Posterior cingulate gyrus (tissue), 11 donors: ENCODE data around the gene NSMF.
"Not testable (repeated sequence)": the region's sequence is repeated elsewhere in the genome, so short reads cannot be mapped to it uniquely, and the experiment has no call there.

Experiments used
- DNase-seq, 10 donors: peaks; one replicate each; pipeline versions ENCODE4 v3.0.0 to v3.0.0-alpha.2; 2020 to 2021; ENCODE audit warnings: mixed read lengths in 3 of 10
- intact Hi-C: fragments of 100-400 bp; cut with DNase I; formaldehyde crosslinking; loops from one replicate; pipeline ENCODE4 v1.15.1; 2023

Gene NSMF

GRCh38 chr9:137450539-137451222, 8.5 kb downstream of the NSMF start:
- peak in 5 of 10 donors; percentile 1 to 15 (median 7) for DNase-seq
- intact Hi-C loops, result not testable (repeated sequence)

DNA sequence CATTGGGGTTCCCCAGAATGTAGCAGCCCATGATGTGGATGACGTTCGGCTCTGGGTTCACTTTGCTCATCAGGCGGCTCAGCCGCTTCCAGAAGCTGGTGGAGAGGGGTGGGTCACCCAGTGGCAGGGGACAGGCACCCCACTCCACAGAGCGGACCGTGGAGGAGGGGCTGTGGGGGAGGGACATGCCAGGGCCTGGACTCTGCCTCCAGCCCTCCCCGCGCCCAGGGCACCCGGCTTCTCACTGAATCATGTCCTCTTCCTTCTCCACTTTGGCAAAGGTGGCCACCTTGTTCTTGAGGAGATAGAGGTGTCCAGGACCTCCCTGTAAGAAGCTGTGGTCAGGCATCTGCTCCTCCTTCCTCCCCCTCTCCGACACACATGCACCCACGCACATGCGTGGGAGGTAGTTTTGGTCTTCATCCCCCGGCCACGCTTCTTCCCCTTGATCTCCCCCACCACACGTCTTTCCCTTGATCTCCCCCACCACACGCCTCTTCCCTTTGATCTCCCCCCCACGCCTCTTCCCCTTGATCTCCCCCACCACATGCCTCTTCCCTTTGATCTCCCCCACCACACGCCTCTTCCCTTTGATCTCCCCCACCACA, 9.1 kb downstream of the NSMF start:
- intact Hi-C loops, result no loop called here
- DNase-seq, result peak in 5 of 10 donors; percentile 6 to 67 (median 46)

- intact Hi-C loops, result no loop called here
- DNase-seq, result peak in 5 of 10 donors; percentile 6 to 77 (median 71)
Observed at GRCh38 chr9:137449081-137449844, 9.9 kb downstream of the NSMF start.

DNA sequence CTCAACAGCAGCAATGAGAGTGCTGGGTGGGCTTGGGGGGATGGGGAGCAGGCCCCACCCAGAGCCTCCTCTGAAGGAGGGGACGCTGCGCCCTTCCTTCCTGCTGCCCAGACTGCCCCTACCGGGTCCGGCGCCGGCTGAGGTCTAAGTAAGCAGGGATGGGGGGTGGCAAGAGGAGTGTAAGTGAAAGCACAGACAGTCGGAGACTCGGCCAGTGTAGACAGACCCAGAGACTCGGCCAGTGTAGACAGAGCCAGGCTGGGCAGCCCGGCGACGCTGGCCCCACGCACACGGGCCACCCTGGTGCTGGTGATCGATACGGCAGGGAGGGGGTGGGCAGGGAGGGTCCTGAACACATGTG, 10.6 kb downstream of the NSMF start:
- peak in 1 of 10 donors; percentile 22 for DNase-seq
- intact Hi-C loops, result no loop called here

GRCh38 chr9:137447722-137448601, 11.2 kb downstream of the NSMF start:
- peak in 5 of 10 donors; percentile 18 to 88 (median 73) for DNase-seq
- intact Hi-C loops, result no loop called here

DNA sequence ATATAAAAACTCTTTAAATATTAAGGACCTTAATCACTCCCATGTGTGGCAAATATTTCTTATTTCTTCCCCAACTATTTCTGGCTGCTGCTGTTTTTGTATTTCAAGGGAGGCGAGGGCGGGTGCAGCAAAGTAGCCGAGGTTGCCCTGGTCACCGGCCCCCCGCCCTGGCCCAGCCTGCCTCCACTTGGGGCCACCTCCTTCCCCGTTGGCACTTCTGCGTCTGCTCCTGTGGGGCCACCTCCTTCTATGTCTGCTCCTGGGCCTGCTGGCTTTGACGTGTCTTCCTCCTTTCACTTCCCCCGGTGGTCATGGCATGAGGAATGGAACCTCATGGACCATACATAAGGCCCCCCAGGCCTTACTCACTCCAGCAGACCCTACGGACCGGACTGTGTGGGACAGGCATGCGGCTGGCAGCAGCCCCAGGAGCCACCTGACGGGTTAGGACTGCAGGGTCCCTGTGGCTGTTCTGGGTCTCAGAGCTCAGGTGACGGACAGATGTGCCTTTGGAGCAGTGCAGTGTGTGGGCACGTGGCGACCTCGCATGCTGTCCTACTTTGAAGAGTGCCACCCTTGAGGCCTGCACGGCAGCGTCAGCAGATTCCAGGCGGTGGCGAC, 12.2 kb downstream of the NSMF start:
- intact Hi-C loops, result no loop called here
- peak in 5 of 10 donors; percentile 8 to 87 (median 81) for DNase-seq

- intact Hi-C loops, result no loop called here
- peak in 5 of 10 donors; percentile 8 to 63 (median 47) for DNase-seq
Observed at GRCh38 chr9:137445930-137446431, 13.2 kb downstream of the NSMF start.

DNA sequence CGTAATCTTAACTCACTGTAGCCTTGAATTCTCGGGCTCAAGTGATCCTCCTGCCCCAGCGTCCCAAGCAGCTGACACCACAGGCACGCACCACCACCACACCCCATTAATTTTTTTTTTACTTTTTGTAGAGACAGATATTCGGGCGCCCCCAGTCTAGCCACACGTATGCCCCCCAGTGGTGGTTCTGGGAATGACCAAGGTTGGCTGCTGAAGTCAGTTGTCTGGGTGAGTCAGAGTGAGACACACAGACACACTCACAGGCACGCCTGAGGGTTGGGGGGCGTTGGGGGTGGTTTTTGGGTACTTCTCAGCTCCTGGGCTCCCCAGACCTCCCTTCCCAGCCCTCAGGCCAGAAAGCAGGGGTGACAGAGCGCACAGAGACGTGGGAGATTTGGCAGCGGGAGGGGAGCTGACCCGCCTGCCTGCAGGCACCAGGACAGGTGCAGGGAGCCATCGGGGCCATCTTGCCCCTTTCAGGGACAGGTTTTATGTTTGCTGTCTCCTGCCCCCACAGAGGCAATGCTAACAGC, 13.8 kb downstream of the NSMF start:
- DNase-seq, result peak; percentile 55 to 94 (median 80)
- intact Hi-C loops, result no loop called here

- peak in 4 of 10 donors; percentile 9 to 50 (median 35) for DNase-seq
- intact Hi-C loops, result no loop called here
Observed at GRCh38 chr9:137444106-137444790, 14.9 kb downstream of the NSMF start.

DNA sequence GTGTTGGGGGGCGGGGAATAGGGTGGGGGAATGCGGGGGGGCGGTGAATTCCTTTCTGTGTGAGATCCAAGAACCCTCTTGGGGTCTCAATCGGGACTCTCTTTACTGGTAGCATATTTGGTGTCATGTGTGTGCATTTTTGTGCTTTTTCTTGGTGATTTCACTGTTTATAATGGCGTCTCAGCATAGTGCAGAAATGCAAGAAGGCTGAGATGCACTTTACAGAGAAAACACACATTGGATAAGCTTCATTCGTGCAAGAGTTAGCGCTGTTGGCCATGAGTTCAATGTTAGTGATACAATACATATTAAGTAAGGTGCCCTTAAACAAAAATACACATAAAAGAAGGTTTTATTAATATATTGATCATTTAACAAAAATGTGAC, 17.2 kb downstream of the NSMF start:
- intact Hi-C loops, result no loop called here

DNA sequence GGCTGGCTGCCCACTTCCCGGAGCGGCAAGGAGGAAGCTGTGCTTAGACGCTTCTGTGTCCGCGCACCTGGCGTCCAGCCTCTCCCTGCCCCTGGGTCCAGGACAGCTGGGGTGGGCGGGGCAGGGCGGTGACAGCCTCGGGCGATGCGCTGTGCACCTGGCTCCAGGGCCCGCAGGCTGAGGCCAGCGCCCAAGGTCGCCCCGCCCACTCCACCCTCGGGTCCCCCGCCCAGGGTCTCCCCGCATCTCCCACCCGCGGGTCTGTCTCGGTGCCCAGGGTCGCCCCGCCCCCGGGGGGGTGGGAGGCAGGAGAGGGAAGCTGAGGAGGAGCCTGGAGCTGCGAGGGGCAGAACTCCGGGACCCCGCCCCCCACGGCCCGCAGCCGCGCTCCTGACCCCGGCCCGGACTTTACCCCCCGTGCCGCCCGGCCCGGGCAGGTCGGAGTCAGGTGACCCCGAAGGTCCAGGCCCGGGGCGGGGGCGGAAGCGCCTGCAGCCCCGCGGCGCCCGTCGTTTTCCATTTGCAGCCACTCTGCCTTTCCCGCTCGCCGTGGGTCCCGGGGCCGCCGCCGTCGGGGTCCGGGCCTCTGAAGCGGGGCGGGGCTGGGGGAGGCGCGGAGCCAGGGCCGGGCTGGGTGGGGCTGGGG, 17.7 kb downstream of the NSMF start, which contains the start of gene ENTPD8:
TSS of gene ENTPD8 (minus strand) at position 69 of the 646 bp plus-strand sequence. CDS start 3,072 bp downstream, outside the sequence.
- intact Hi-C loops, result no loop called here

More for the DNA sequence above, 17.2 kb downstream of the NSMF start:
- no peak for DNase-seq

DNA sequence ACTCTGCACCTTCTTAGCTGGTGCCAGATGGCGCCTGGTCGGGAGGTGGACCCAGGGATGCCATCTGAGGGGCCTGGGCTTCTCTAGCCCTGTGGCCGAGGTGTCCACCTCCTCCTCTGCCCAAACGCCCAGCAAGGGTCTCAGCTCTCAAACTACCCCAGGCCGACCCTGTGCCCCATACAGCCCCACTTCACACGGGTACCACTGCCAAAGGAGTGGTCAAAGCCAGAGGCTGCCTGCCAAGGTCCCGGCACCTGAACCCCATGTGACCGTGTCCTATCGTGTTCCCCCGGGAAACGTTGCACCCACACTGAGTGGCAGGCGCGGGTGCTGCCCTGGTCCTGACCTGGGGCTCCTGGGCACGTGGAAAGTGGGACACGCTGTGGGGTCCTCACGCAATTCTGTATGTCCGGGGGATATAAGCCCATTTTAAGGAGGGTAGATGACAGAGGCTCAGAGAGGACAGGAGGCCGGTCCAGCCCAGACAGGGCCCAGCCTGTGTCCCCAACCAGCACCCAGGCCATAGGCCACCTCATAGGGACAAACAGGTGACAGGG, 19.9 kb downstream of the NSMF start:
- intact Hi-C loops, result no loop called here
- peak in 5 of 10 donors; percentile 5 to 79 (median 56) for DNase-seq

More for the DNA sequence above, 17.7 kb downstream of the NSMF start, which contains the start of gene ENTPD8:
- peak in 5 of 10 donors; percentile 5 to 77 (median 50) for DNase-seq

GRCh38 chr9:137438591-137439157, 20.5 kb downstream of the NSMF start:
- DNase-seq, result peak in 5 of 10 donors; percentile 2 to 56 (median 28)
- intact Hi-C loops, result no loop called here

- DNase-seq, result peak in 7 of 10 donors; percentile 1 to 75 (median 19)
- intact Hi-C loops, result no loop called here
Observed at GRCh38 chr9:137437691-137438590, 21.2 kb downstream of the NSMF start.

DNA sequence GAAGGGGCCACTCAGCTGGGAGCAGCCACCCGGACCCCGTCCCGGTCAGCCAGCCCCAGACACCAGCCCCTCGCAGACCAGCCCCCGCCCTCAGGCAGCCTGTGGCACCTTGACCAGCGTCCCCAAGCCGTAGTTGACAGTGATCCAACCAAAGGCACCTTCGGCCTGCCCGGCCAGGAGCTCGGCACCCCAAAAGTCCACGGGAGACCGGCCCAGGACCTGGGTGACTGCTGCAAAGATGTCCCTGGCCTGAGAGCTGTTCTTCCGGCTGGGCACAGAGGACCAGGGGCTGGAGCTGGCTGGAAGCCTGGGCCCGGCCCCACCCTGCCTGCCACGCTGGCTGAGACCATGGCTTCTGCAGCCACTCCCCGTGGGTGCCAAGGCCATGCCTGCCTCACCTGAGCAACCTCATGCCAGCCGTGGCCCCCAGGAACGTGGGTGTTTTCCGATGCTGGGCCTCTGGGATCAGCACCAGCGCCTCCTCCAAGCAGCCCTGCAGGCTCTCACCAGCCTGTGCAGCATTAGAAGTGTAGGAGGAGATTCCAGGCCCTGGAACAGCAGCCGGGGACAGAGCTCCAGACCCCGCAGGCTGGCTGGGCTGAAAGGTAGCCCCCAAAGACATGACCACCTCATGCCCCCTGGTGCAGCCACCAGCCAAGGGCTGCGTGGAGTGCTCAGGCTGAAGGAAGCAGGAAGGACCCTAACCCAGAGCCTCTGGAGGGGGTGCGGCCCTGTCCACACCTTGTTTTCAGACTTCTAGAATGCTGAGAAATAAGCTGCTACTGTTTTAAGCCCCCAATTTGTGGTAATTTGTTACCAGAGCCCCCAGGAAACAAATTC, 22.2 kb downstream of the NSMF start:
- intact Hi-C loops, result no loop called here
- peak in 6 of 10 donors; percentile 1 to 85 (median 46) for DNase-seq
